Ovary (tissue), 1 donor: ENCODE measurements around the gene LTBP4.

Experiments used
- EP300 ChIP-seq: sonication (generic); formaldehyde crosslinking; IDR thresholded peaks from one replicate; pipeline ENCODE4 v1.6.1; 2017; ENCODE audit warnings: antibody characterized with exemption
- POLR2A ChIP-seq: fragments of 450-650 bp; IDR thresholded peaks from one replicate; pipeline ENCODE4 v1.6.1; 2017; ENCODE audit warnings: antibody characterized with exemption, mild to moderate bottlenecking, moderate library complexity

- no peak for TF ChIP-seq POLR2A
- TF ChIP-seq EP300: no peak
Observed at GRCh38 chr19:40608240-40608621, 7.1 kb downstream of the LTBP4 start.
